HepG2 (cell line): ENCODE data around the gene PHB1. TPM values are rescaled to one million over a fixed set of nuclear protein-coding genes. Genes with fewer than 3 reads are reported as not detected.
A peak's percentile ranks its signal among the peaks of the same experiment; 100 is the strongest.

Experiments
- ATAC-seq: fragments of 200-7000 bp; cut with Tn5 transposase; 3 replicates; pipeline ENCODE4 v1.9.1; 2020; ENCODE audit warnings: mild to moderate bottlenecking, moderate library complexity
- BruUV-seq: library from RNA; stranded (reverse); fragments of 400-500 nt; replicated peaks from 2 replicates; lab custom pipeline; 2021; lab: Mats Ljungman, UMichigan
- CTCF ChIA-PET: fragments of 300-600 bp; formaldehyde crosslinking; extraction: SDS; loops from one replicate; lab custom pipeline; 2021; ENCODE audit warnings: low total read pairs, inconsistent platforms, low intra/inter-chr PET ratio; lab: Yijun Ruan, JAX
- POLR2A ChIA-PET: fragments of 350-600 bp; sonication (Branson Sonifier 250); formaldehyde crosslinking; loops from one replicate; lab custom pipeline; 2020; ENCODE audit warnings: antibody characterized with exemption, inconsistent platforms; lab: Yijun Ruan, JAX
- DNase-seq: peaks from one replicate; pipeline ENCODE4 v3.0.0-alpha.2; 2015; ENCODE audit warnings: low spot score
- FAIRE-seq: peaks from 3 replicates; lab custom pipeline; 2011; peaks lifted over from hg19 to GRCh38; lab: Jason Lieb, UNC
- H2AFZ ChIP-seq: one replicate; pipeline ENCODE4 v1.6.1; 2011; ENCODE audit warnings: low read length, inconsistent platforms
- H3K27ac ChIP-seq: fragments of 300-600 bp; 3 replicates; pipeline ENCODE4 v1.8.0; 2011; ENCODE audit warnings: mixed run types, mild to moderate bottlenecking, mixed read lengths, low read length, inconsistent platforms; ENCODE audit not compliant: insufficient read depth; ENCODE audit errors: extremely low read length
- H3K27me3 ChIP-seq, 2 experiments: fragments of 200-600 bp in 1 of 2; 2 replicates in 1 of 2; 3 replicates in 1 of 2; pipeline versions ENCODE4 v1.6.0 to v1.8.0; 2011; ENCODE audit warnings: low read length in 2 of 2, mild to moderate bottlenecking in 2 of 2, moderate library complexity in 2 of 2, inconsistent platforms in 1 of 2; ENCODE audit not compliant: insufficient read depth in 2 of 2, control insufficient read depth in 1 of 2
- H3K36me3 ChIP-seq, 2 experiments: fragments of 200-600 bp in 1 of 2; replicated peaks in 1 of 2; 2 replicates in 1 of 2; 3 replicates in 1 of 2; pipeline versions ENCODE4 v1.5.1 to v1.8.0; 2011; ENCODE audit warnings: low read length in 2 of 2, inconsistent platforms in 1 of 2; ENCODE audit not compliant: insufficient read depth in 2 of 2, control insufficient read depth in 1 of 2
- H3K4me1 ChIP-seq: 2 replicates; pipeline ENCODE4 v1.5.1; 2012; ENCODE audit warnings: low read length, inconsistent platforms; ENCODE audit not compliant: insufficient read depth
- H3K4me2 ChIP-seq: 2 replicates; pipeline ENCODE4 v1.6.0; 2011; ENCODE audit warnings: low read depth, low read length, inconsistent platforms
- H3K4me3 ChIP-seq, 3 experiments: fragments of 200-600 bp in 1 of 3; sonication (generic), shearing (Covaris generic) in 1 of 3; replicated peaks in 1 of 3; 2 replicates each; pipeline ENCODE4 v1.5.1; 2011 to 2016; ENCODE audit warnings: low read length in 3 of 3, inconsistent platforms in 2 of 3, low read depth in 2 of 3, mild to moderate bottlenecking in 2 of 3, control low read depth in 1 of 3, mixed read lengths in 1 of 3; ENCODE audit not compliant: insufficient read depth in 1 of 3
- H3K79me2 ChIP-seq: one replicate; pipeline ENCODE4 v1.6.1; 2011; ENCODE audit warnings: low read length, inconsistent platforms; ENCODE audit not compliant: insufficient read depth
- H3K9ac ChIP-seq: 2 replicates; pipeline ENCODE4 v1.6.0; 2011; ENCODE audit warnings: mild to moderate bottlenecking, low read depth, low read length, inconsistent platforms; ENCODE audit not compliant: insufficient read depth
- H3K9me3 ChIP-seq: 2 replicates; pipeline ENCODE4 v1.5.1; 2012; ENCODE audit warnings: mild to moderate bottlenecking, low read length
- H4K20me1 ChIP-seq: 2 replicates; pipeline ENCODE4 v1.6.0; 2011; ENCODE audit warnings: inconsistent platforms, mild to moderate bottlenecking, low read length, moderate library complexity; ENCODE audit not compliant: insufficient read depth
- ATF2 ChIP-seq: sonication (generic); formaldehyde crosslinking; IDR thresholded peaks from 2 replicates; pipeline ENCODE4 v1.4.0; 2020; ENCODE audit warnings: missing genetic modification reagents
- ELF1 ChIP-seq: sonication (generic); formaldehyde crosslinking; IDR thresholded peaks from 2 replicates; pipeline ENCODE4 v1.4.0; 2020; ENCODE audit warnings: missing genetic modification reagents
- FOXK1 ChIP-seq: sonication (generic); formaldehyde crosslinking; IDR thresholded peaks from 2 replicates; pipeline ENCODE4 v1.4.0; 2020; ENCODE audit warnings: low read depth, missing genetic modification reagents, borderline replicate concordance
- FUBP1 ChIP-seq: sonication (generic); formaldehyde crosslinking; IDR thresholded peaks from 2 replicates; pipeline ENCODE4 v1.5.1; 2020; ENCODE audit warnings: missing genetic modification reagents, mild to moderate bottlenecking, borderline replicate concordance
- KAT2B ChIP-seq: fragments of 150-350 bp; IDR thresholded peaks from 2 replicates; pipeline ENCODE4 v1.6.1; 2014; ENCODE audit warnings: low read depth, low read length, borderline replicate concordance
- KLF16 ChIP-seq, 2 experiments: sonication (generic) in 1 of 2; formaldehyde crosslinking in 1 of 2; IDR thresholded peaks; 2 replicates each; pipeline versions ENCODE4 v1.6.1 to v1.8.0; 2016 to 2023; ENCODE audit warnings: missing genetic modification reagents in 2 of 2, missing compliant biosample characterization in 1 of 2
- NCOR1 ChIP-seq: fragments of 200-600 bp; sonication (generic); IDR thresholded peaks from 2 replicates; pipeline ENCODE4 v1.7.0; 2017; ENCODE audit warnings: antibody characterized with exemption, low read length, borderline replicate concordance
- SNAPC2 ChIP-seq: sonication (generic); formaldehyde crosslinking; IDR thresholded peaks from 2 replicates; pipeline ENCODE4 v1.8.1; 2022; ENCODE audit warnings: mild to moderate bottlenecking, missing genetic modification reagents
- SNRNP70 ChIP-seq: fragments of 200-400 bp; formaldehyde crosslinking; IDR thresholded peaks from 2 replicates; pipeline ENCODE4 v1.6.1; 2017; ENCODE audit warnings: mild to moderate bottlenecking, low read depth, low read length, moderate library complexity
- TGIF2 ChIP-seq: IDR thresholded peaks from 2 replicates; pipeline ENCODE4 v1.6.1; 2016; ENCODE audit warnings: control low read depth, missing compliant biosample characterization
- ZBTB34 ChIP-seq: sonication (generic); formaldehyde crosslinking; IDR thresholded peaks from 2 replicates; pipeline ENCODE4 v1.8.0; 2022; ENCODE audit warnings: mild to moderate bottlenecking, missing genetic modification reagents
- ZMAT3 ChIP-seq: sonication (generic); formaldehyde crosslinking; conservative IDR thresholded peaks from 2 replicates; pipeline ENCODE4 v1.7.0; 2021; ENCODE audit warnings: missing genetic modification reagents
- ZNF281 ChIP-seq: sonication (generic); formaldehyde crosslinking; IDR thresholded peaks from 2 replicates; pipeline ENCODE4 v1.4.0; 2020; ENCODE audit warnings: missing genetic modification reagents, borderline replicate concordance
- ZNF44 ChIP-seq: sonication (generic); formaldehyde crosslinking; IDR thresholded peaks from 2 replicates; pipeline ENCODE4 v1.5.1; 2020; ENCODE audit warnings: mild to moderate bottlenecking, missing genetic modification reagents
- WGBS: methylation state at CpG from one replicate; pipeline ENCODE4 v1.1.6; 2017; ENCODE audit warnings: low lambda C conversion rate; 5-methylcytosine and 5-hydroxymethylcytosine counted together
- in situ Hi-C: cut with HindIII; loops from 2 replicates; pipeline ENCODE4 v1.10.0; 2017; ENCODE audit warnings: low pct_unique_long_range_greater_than_20kb; ENCODE audit not compliant: extremely low pct_ligation_motif_present
- intact Hi-C: fragments of 100-400 bp; cut with micrococcal nuclease; formaldehyde crosslinking; loops from one replicate; pipeline ENCODE4 v1.10.0; 2022; ENCODE audit not compliant: unreplicated experiment
- polyA plus RNA-seq, 8 experiments: library from polyadenylated mRNA; depleted of rRNA in 3 of 8; stranded (reverse) in 7 of 8; unstranded in 1 of 8; fragments of >200 nt; fragmentation: Illumina TruSeq in 4 of 8; extraction: Trizol in 4 of 8; gene quantifications; 2 replicates each; pipeline versions ENCODE4 v1.2.1 to v1.2.3, GENCODE V29; 2011 to 2016; ENCODE audit warnings: low read depth in 4 of 8, missing spikeins in 1 of 8, mixed read lengths in 1 of 8; ENCODE audit not compliant: insufficient read depth in 1 of 8
- total RNA-seq, 5 experiments: library from RNA; depleted of rRNA; stranded (reverse); fragments of >200 nt; fragmentation: Illumina TruSeq; extraction: Trizol; gene quantifications; 2 replicates each; pipeline ENCODE4 v1.2.3, GENCODE V29; 2016; ENCODE audit warnings: low read depth in 1 of 5

The PHB1 gene
- total and polyA plus RNA-seq, 2 of the 13 experiments (the other 11 are each of a cell fraction or from before 2014, with no cell fraction given): 515 to 688 TPM

- no peak for TF ChIP-seq FUBP1 (CRISPR knock-in tag)
- TF ChIP-seq KAT2B: no peak
- no peak for TF ChIP-seq SNRNP70
- no peak for TF ChIP-seq FOXK1 (CRISPR knock-in tag)
- TF ChIP-seq, all 625 proteins: peak for 151
These were observed 53.4 kb downstream of the PHB1 start (continued) for GRCh38 chr17:49361129-49361901.

- ChIA-PET CTCF (no interaction called here), POLR2A (interaction anchor here (1.5 to 1.9 kb wide), 2 partner anchors 27 to 54 kb away, joined by 4 to 11 read pairs; partner anchors contain the start of gene PHB1)
- peak overlapping the region; percentile 97 for H3K9ac ChIP-seq
- H3K36me3 ChIP-seq: no peaks in the 10 kb centered on the region
- H3K4me1 ChIP-seq: peaks cover 43% of the 10 kb centered on the region
- no peak overlapping the region for H2AFZ ChIP-seq
- no peaks in the 10 kb centered on the region for H3K9me3 ChIP-seq
- no peaks in the 10 kb centered on the region; a peak in 1 of 5 replicates for H3K27me3 ChIP-seq
- 0% methylated on average over 8 of the region's 8 CpGs for WGBS
- H4K20me1 ChIP-seq: peaks cover 27% of the 10 kb centered on the region
- peak overlapping the region; percentile 99 for H3K4me2 ChIP-seq
- H3K27ac ChIP-seq: peak overlapping the region; percentile 91
- peak; percentile 26 for FAIRE-seq
- BruUV-seq: TSS peak; percentile 46
- DNase-seq: no peak
- H3K4me3 ChIP-seq: peak overlapping the region; percentile 96 to 99 (median 99)
- H3K79me2 ChIP-seq: peaks cover 56% of the 10 kb centered on the region
- ATAC-seq: peak; percentile 55
- in situ Hi-C loops (no loop called here), intact Hi-C loops (no loop called here)
- TF ChIP-seq SNAPC2 (CRISPR knock-in tag) (0 out of 2 replicates have a peak, but pooled peaks have one; percentile 9), ZNF281 (CRISPR knock-in tag) (0 out of 2 replicates have a peak, but pooled peaks have one; percentile 17), ELF1 (CRISPR knock-in tag) (peak; percentile 79), KLF16 (CRISPR knock-in tag; IDR thresholded peaks at IDR 0.05) (0 out of 4 replicates have a peak, but pooled peaks of 1 of the 2 experiments have one; percentile 3), ZBTB34 (CRISPR knock-in tag) (0 out of 2 replicates have a peak, but pooled peaks have one; percentile 20), NCOR1 (no peak), ATF2 (CRISPR knock-in tag) (0 out of 2 replicates have a peak, but pooled peaks have one; percentile 1), ZNF44 (CRISPR knock-in tag) (peak; percentile 34; the same call in 1 of the 2 replicates), TGIF2 (CRISPR knock-in tag) (peak; percentile 68; the same call in 1 of the 2 replicates), ZMAT3 (CRISPR knock-in tag) (peak; percentile 58; the same call in 1 of the 2 replicates)
These were observed 53.9 kb downstream of the PHB1 start for GRCh38 chr17:49360796-49361128.
